Measurements from ENCODE around the gene SLC37A1. TPM values are rescaled to one million over a fixed set of nuclear protein-coding genes. Genes with fewer than 3 reads are reported as not detected.

SLC37A1 gene
- total and polyA plus RNA-seq, 2 donors from 2014 or later: 3.4 to 21.8 TPM

- no peak for FAIRE-seq
- no peak for TF ChIP-seq CTCF (IDR thresholded peaks at IDR 0.05; ENCODE audit: borderline replicate concordance, extremely low read depth, insufficient read depth)
- peak in 1 of 5 donors; percentile 28 for DNase-seq
- Histone ChIP-seq H3K27me3 (ENCODE audit: control insufficient read depth, insufficient read depth, low read length) (no peaks in the 10 kb centered on the region), H3K4me3 (ENCODE audit: low read length in 3 of 3) (no peak overlapping the region), H3K4me1 (ENCODE audit: control insufficient read depth in 2 of 3, insufficient read depth in 2 of 3, low read depth in 1 of 3, low read length in 3 of 3) (peaks cover 0 to 14% (median 8%) of the 10 kb centered on the region in 3 donors), H3K9me3 (ENCODE audit: control insufficient read depth in 2 of 3, insufficient read depth in 1 of 3, low read length in 3 of 3) (no peaks in the 10 kb centered on the region), H3K27ac (ENCODE audit: low read depth in 2 of 2, low read length in 2 of 2) (no peak overlapping the region), H3K36me3 (ENCODE audit: control insufficient read depth in 2 of 3, insufficient read depth in 3 of 3, low read length in 3 of 3) (peaks cover 0 to 5% (median 0%) of the 10 kb centered on the region in 3 donors), H3K9ac (ENCODE audit: low read length in 3 of 3) (no peak overlapping the region)
- intact Hi-C loops (cut with DNase I): no loop called here
Observed at GRCh38 chr21:42521805-42522204, 8.2 kb downstream of the SLC37A1 start.

GRCh38 chr21:42522271-42522670, 8.6 kb downstream of the SLC37A1 start:
- H3K4me1 ChIP-seq (ENCODE audit: control insufficient read depth in 2 of 3, insufficient read depth in 2 of 3, low read depth in 1 of 3, low read length in 3 of 3): peaks cover 0 to 14% (median 11%) of the 10 kb centered on the region in 3 donors
- no peaks in the 10 kb centered on the region for H3K9me3 ChIP-seq (ENCODE audit: control insufficient read depth in 2 of 3, insufficient read depth in 1 of 3, low read length in 3 of 3)
- no peak overlapping the region for H3K27ac ChIP-seq (ENCODE audit: low read depth in 2 of 2, low read length in 2 of 2)
- no peak overlapping the region for H3K9ac ChIP-seq (ENCODE audit: low read length in 3 of 3)
- peak in 1 of 5 donors; percentile 13 for DNase-seq
- H3K36me3 ChIP-seq (ENCODE audit: control insufficient read depth in 2 of 3, insufficient read depth in 3 of 3, low read length in 3 of 3): peaks cover 0 to 5% (median 0%) of the 10 kb centered on the region in 3 donors
- no peak overlapping the region for H3K4me3 ChIP-seq (ENCODE audit: low read length in 3 of 3)
- no peaks in the 10 kb centered on the region for H3K27me3 ChIP-seq (ENCODE audit: control insufficient read depth, insufficient read depth, low read length)
- FAIRE-seq: no peak
- TF ChIP-seq CTCF (IDR thresholded peaks at IDR 0.05; ENCODE audit: borderline replicate concordance, extremely low read depth, insufficient read depth): no peak
- intact Hi-C loops (cut with DNase I): no loop called here

GRCh38 chr21:42522771-42523170, 9.1 kb downstream of the SLC37A1 start:
- H3K4me3 ChIP-seq (ENCODE audit: low read length in 3 of 3): no peak overlapping the region
- intact Hi-C loops (cut with DNase I): no loop called here
- TF ChIP-seq CTCF (IDR thresholded peaks at IDR 0.05; ENCODE audit: borderline replicate concordance, extremely low read depth, insufficient read depth): no peak
- H3K27me3 ChIP-seq (ENCODE audit: control insufficient read depth, insufficient read depth, low read length): no peaks in the 10 kb centered on the region
- no peak for FAIRE-seq
- H3K36me3 ChIP-seq (ENCODE audit: control insufficient read depth in 2 of 3, insufficient read depth in 3 of 3, low read length in 3 of 3): peaks cover 0 to 5% (median 0%) of the 10 kb centered on the region in 3 donors
- H3K9me3 ChIP-seq (ENCODE audit: control insufficient read depth in 2 of 3, insufficient read depth in 1 of 3, low read length in 3 of 3): no peaks in the 10 kb centered on the region
- no peak overlapping the region for H3K9ac ChIP-seq (ENCODE audit: low read length in 3 of 3)
- H3K27ac ChIP-seq (ENCODE audit: low read depth in 2 of 2, low read length in 2 of 2): no peak overlapping the region
- peak in 1 of 5 donors; percentile 18 for DNase-seq
- H3K4me1 ChIP-seq (ENCODE audit: control insufficient read depth in 2 of 3, insufficient read depth in 2 of 3, low read depth in 1 of 3, low read length in 3 of 3): peaks cover 0 to 14% (median 11%) of the 10 kb centered on the region in 3 donors

GRCh38 chr21:42523211-42523610, 9.6 kb downstream of the SLC37A1 start:
- no peak overlapping the region for H3K4me3 ChIP-seq (ENCODE audit: low read length in 3 of 3)
- intact Hi-C loops (cut with DNase I): no loop called here
- no peak for TF ChIP-seq CTCF (IDR thresholded peaks at IDR 0.05; ENCODE audit: borderline replicate concordance, extremely low read depth, insufficient read depth)
- no peaks in the 10 kb centered on the region for H3K27me3 ChIP-seq (ENCODE audit: control insufficient read depth, insufficient read depth, low read length)
- H3K36me3 ChIP-seq (ENCODE audit: control insufficient read depth in 2 of 3, insufficient read depth in 3 of 3, low read length in 3 of 3): peaks cover 0 to 5% (median 0%) of the 10 kb centered on the region in 3 donors
- no peak overlapping the region for H3K27ac ChIP-seq (ENCODE audit: low read depth in 2 of 2, low read length in 2 of 2)
- FAIRE-seq (no peak), DNase-seq (no peak)
- no peak overlapping the region for H3K9ac ChIP-seq (ENCODE audit: low read length in 3 of 3)
- H3K9me3 ChIP-seq (ENCODE audit: control insufficient read depth in 2 of 3, insufficient read depth in 1 of 3, low read length in 3 of 3): no peaks in the 10 kb centered on the region
- peaks cover 0 to 17% (median 14%) of the 10 kb centered on the region in 3 donors for H3K4me1 ChIP-seq (ENCODE audit: control insufficient read depth in 2 of 3, insufficient read depth in 2 of 3, low read depth in 1 of 3, low read length in 3 of 3)

Measured in kidney (tissue), 14 donors.